H1 (cell line): Measurements from ENCODE around the gene ARF6. TPM values are rescaled to one million over a fixed set of nuclear protein-coding genes. Genes with fewer than 3 reads are reported as not detected.

Experiments
- ASH2L ChIP-seq: fragments of 200-600, 300-600 bp; sonication (generic); IDR thresholded peaks from one replicate; pipeline ENCODE4 v1.7.1; 2017; ENCODE audit warnings: low read length
- ATF3 ChIP-seq: IDR thresholded peaks from 2 replicates; pipeline ENCODE4 v1.6.1; 2011; ENCODE audit warnings: low read depth, mild to moderate bottlenecking, low read length; ENCODE audit not compliant: insufficient read depth
- CBX5 ChIP-seq: fragments of 300-800, 300-1000 bp; sonication (generic); IDR thresholded peaks from 2 replicates; pipeline ENCODE4 v1.7.1; 2016; ENCODE audit warnings: antibody characterized with exemption, low read length, low read depth
- CREB1 ChIP-seq: IDR thresholded peaks from 2 replicates; pipeline ENCODE4 v1.6.1; 2012; ENCODE audit warnings: inconsistent platforms
- EGR1 ChIP-seq: IDR thresholded peaks from 2 replicates; pipeline ENCODE4 v1.6.1; 2011; ENCODE audit warnings: low read depth, low read length, borderline replicate concordance
- HDAC2 ChIP-seq, 2 experiments: fragments of 300-600 bp in 1 of 2; sonication (generic) in 1 of 2; IDR thresholded peaks; 2 replicates each; pipeline ENCODE4 v1.6.1; 2011 to 2012; ENCODE audit warnings: low read depth in 2 of 2, low read length in 2 of 2, mild to moderate bottlenecking in 2 of 2, moderate library complexity in 2 of 2, borderline replicate concordance in 1 of 2, inconsistent platforms in 1 of 2
- HDAC6 ChIP-seq: IDR thresholded peaks from one replicate; pipeline ENCODE4 v1.7.1; 2012; ENCODE audit warnings: low read depth, mild to moderate bottlenecking, inconsistent platforms, low read length, moderate library complexity
- JUND ChIP-seq: IDR thresholded peaks from 2 replicates; pipeline ENCODE4 v1.6.1; 2011; ENCODE audit warnings: mild to moderate bottlenecking, improper control_type of control experiment, low read length
- KDM4A ChIP-seq: IDR thresholded peaks from one replicate; pipeline ENCODE4 v1.7.1; 2012; ENCODE audit warnings: low read depth, mild to moderate bottlenecking, moderate library complexity, low read length, inconsistent platforms; ENCODE audit not compliant: severe bottlenecking
- KDM5A ChIP-seq: fragments of 200-600 bp; IDR thresholded peaks from 2 replicates; pipeline ENCODE4 v1.7.1; 2012; ENCODE audit warnings: mild to moderate bottlenecking, low read length, inconsistent platforms, mixed read lengths
- POLR2AphosphoS5 ChIP-seq: IDR thresholded peaks from 2 replicates; pipeline ENCODE4 v1.6.1; 2011; ENCODE audit warnings: low read depth, low read length
- POU5F1 ChIP-seq: IDR thresholded peaks from 2 replicates; pipeline ENCODE4 v1.6.1; 2011; ENCODE audit warnings: low read depth, mild to moderate bottlenecking, low read length, moderate library complexity
- RBBP5 ChIP-seq: IDR thresholded peaks from 2 replicates; pipeline ENCODE4 v1.7.1; 2012; ENCODE audit warnings: low read depth, mild to moderate bottlenecking, inconsistent platforms, low read length, moderate library complexity, borderline replicate concordance
- RXRA ChIP-seq: IDR thresholded peaks from 2 replicates; pipeline ENCODE4 v1.6.1; 2011; ENCODE audit warnings: low read depth, mild to moderate bottlenecking, low read length, moderate library complexity; ENCODE audit not compliant: insufficient read depth
- SAP30 ChIP-seq: fragments of 300-600 bp; sonication (generic); IDR thresholded peaks from 2 replicates; pipeline ENCODE4 v1.7.1; 2012; ENCODE audit warnings: low read length, moderate library complexity, mild to moderate bottlenecking, inconsistent platforms; ENCODE audit not compliant: insufficient read depth, insufficient replicate concordance
- SIRT6 ChIP-seq: IDR thresholded peaks from one replicate; pipeline ENCODE4 v1.7.1; 2012; ENCODE audit warnings: low read length, inconsistent platforms
- SIX5 ChIP-seq: IDR thresholded peaks from 2 replicates; pipeline ENCODE4 v1.6.1; 2011; ENCODE audit warnings: mild to moderate bottlenecking, low read depth, low read length
- SP1 ChIP-seq: IDR thresholded peaks from 2 replicates; pipeline ENCODE4 v1.6.1; 2011; ENCODE audit warnings: low read depth, low read length
- SP2 ChIP-seq: IDR thresholded peaks from 2 replicates; pipeline ENCODE4 v1.6.1; 2012; ENCODE audit warnings: mild to moderate bottlenecking, low read length, inconsistent platforms
- SUZ12 ChIP-seq: fragments of 200-600 bp; sonication (generic); IDR thresholded peaks from 2 replicates; pipeline ENCODE4 v1.6.1; 2012; ENCODE audit warnings: mild to moderate bottlenecking, inconsistent platforms, low read length, moderate library complexity, mixed read lengths
- TAF7 ChIP-seq: optimal IDR thresholded peaks from 2 replicates; pipeline ENCODE3; 2011; ENCODE audit warnings: low read depth, mild to moderate bottlenecking, inconsistent platforms, low read length, moderate library complexity, borderline replicate concordance
- TBP ChIP-seq: IDR thresholded peaks from 2 replicates; pipeline ENCODE4 v1.6.1; 2011; ENCODE audit warnings: low read depth, low read length, improper control_type of control experiment
- YY1 ChIP-seq: IDR thresholded peaks from 2 replicates; pipeline ENCODE4 v1.6.1; 2011; ENCODE audit warnings: low read depth, mild to moderate bottlenecking, low read length
- ZNF274 ChIP-seq: IDR thresholded peaks from 2 replicates; pipeline ENCODE4 v1.7.0; 2012; ENCODE audit warnings: low read length, borderline replicate concordance; ENCODE audit errors: extremely low read depth
- polyA plus RNA-seq, 7 experiments: library from polyadenylated mRNA; depleted of rRNA in 3 of 7; stranded (reverse) in 5 of 7; unstranded in 2 of 7; fragments of >200 nt in 5 of 7; fragments of 200-250 nt in 2 of 7; gene quantifications; 1 replicate in 5 of 7; 2 replicates in 1 of 7; 4 replicates in 1 of 7; pipeline versions ENCODE4 v1.2.1 to v1.2.3, GENCODE V29; 2011 to 2013; ENCODE audit warnings: missing spikeins in 2 of 7, mixed read lengths in 2 of 7
- total RNA-seq: library from RNA; stranded (reverse); fragmentation: NEBNext Ultra II Directional; extraction: Animal tissue kit (Norgen Biotek cat#: 25700); gene quantifications from 2 replicates; pipeline ENCODE4 v1.2.1, GENCODE V29; 2021
- TF ChIP-seq, protein P1 (sequence below): IDR thresholded peaks from 2 replicates; pipeline ENCODE4 v1.6.1; 2011; ENCODE audit warnings: low read length, improper control_type of control experiment

The ARF6 gene
- total and polyA plus RNA-seq, 2 of the 8 experiments (the other 6 are each of a cell fraction or from before 2014, with no cell fraction given): 17.2 to 56.7 TPM

- TF ChIP-seq POLR2AphosphoS5 (no peak), POU5F1 (peak; percentile 99), TAF7 (peak; percentile 50), SIX5 (no peak), JUND (no peak), RXRA (no peak), KDM4A (no peak), KDM5A (no peak), SP2 (no peak), ZNF274 (no peak), CREB1 (0 out of 2 replicates have a peak, but pooled peaks have one; percentile 33), SIRT6 (no peak), CBX5 (no peak), ASH2L (peak; percentile 20), EGR1 (0 out of 2 replicates have a peak, but pooled peaks have one; percentile 13), ATF3 (peak; percentile 64; the same call in 1 of the 2 replicates), SAP30 (no peak), SUZ12 (no peak), HDAC6 (no peak), TBP (no peak), SP1 (no peak), RBBP5 (no peak; the same call in 1 of the 2 replicates), YY1 (peak; percentile 98), HDAC2 (IDR thresholded peaks at IDR 0.05; ENCODE audit: borderline replicate concordance in 1 of 2, low read depth in 2 of 2, low read length in 2 of 2) (no peak)
- TF ChIP-seq, protein P1, sequence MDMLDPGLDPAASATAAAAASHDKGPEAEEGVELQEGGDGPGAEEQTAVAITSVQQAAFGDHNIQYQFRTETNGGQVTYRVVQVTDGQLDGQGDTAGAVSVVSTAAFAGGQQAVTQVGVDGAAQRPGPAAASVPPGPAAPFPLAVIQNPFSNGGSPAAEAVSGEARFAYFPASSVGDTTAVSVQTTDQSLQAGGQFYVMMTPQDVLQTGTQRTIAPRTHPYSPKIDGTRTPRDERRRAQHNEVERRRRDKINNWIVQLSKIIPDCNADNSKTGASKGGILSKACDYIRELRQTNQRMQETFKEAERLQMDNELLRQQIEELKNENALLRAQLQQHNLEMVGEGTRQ: no peak
Measured at GRCh38 chr14:49862089-49862673, 30.7 kb upstream of the ARF6 start (continued).
